Effector memory CD4-positive, alpha-beta T cell (primary cell): ENCODE data around the gene EIF3A.

ENCODE experiments used
- DNase-seq, 3 donors: peaks; one replicate each; pipeline ENCODE4 v3.0.0-alpha.2; 2020
- H3K27ac ChIP-seq: 2 replicates; pipeline ENCODE4 v1.7.0; 2013; ENCODE audit warnings: mild to moderate bottlenecking, low read length, moderate library complexity; ENCODE audit not compliant: insufficient read depth, poor library complexity, severe bottlenecking
- H3K27me3 ChIP-seq: replicated peaks from 2 replicates; pipeline ENCODE4 v1.7.0; 2013; ENCODE audit warnings: mild to moderate bottlenecking, low read length; ENCODE audit not compliant: insufficient read depth, control insufficient read depth, poor library complexity, severe bottlenecking
- H3K36me3 ChIP-seq: 2 replicates; pipeline ENCODE4 v1.7.0; 2013; ENCODE audit warnings: mild to moderate bottlenecking, low read length, moderate library complexity; ENCODE audit not compliant: control insufficient read depth, insufficient read depth
- H3K4me1 ChIP-seq: 2 replicates; pipeline ENCODE4 v1.7.0; 2013; ENCODE audit warnings: low read length, mild to moderate bottlenecking; ENCODE audit not compliant: control insufficient read depth, insufficient read depth, poor library complexity, severe bottlenecking
- H3K4me3 ChIP-seq: 2 replicates; pipeline ENCODE4 v1.7.0; 2013; ENCODE audit warnings: low read length, low read depth, mild to moderate bottlenecking; ENCODE audit not compliant: insufficient read depth, poor library complexity, severe bottlenecking
- H3K9me3 ChIP-seq: 2 replicates; pipeline ENCODE4 v1.7.0; 2013; ENCODE audit warnings: mild to moderate bottlenecking, low read length, moderate library complexity; ENCODE audit not compliant: control insufficient read depth

Gene EIF3A

DNA sequence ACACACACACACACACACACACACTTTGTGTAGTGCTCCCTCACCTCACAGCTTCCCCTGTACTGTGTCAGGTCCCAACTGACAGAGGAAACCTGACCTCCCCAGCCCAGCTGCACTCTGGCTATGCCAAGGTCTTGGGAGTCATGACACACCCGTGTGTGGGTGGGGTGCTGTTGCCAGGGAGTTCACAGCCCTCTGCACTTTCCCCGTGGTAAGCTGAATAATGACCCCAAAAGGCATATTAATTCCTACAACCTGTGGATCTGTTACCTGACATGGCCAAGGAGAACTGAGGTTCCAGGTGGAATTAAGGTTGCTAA, 60.0 kb downstream of the EIF3A start:
- H3K4me1 ChIP-seq, result no peaks in the 10 kb centered on the region
- DNase-seq, result no peak
- no peak overlapping the region for H3K27ac ChIP-seq
- H3K36me3 ChIP-seq, result no peaks in the 10 kb centered on the region
- no peaks in the 10 kb centered on the region for H3K27me3 ChIP-seq
- no peak overlapping the region for H3K4me3 ChIP-seq
- no peaks in the 10 kb centered on the region for H3K9me3 ChIP-seq

DNA sequence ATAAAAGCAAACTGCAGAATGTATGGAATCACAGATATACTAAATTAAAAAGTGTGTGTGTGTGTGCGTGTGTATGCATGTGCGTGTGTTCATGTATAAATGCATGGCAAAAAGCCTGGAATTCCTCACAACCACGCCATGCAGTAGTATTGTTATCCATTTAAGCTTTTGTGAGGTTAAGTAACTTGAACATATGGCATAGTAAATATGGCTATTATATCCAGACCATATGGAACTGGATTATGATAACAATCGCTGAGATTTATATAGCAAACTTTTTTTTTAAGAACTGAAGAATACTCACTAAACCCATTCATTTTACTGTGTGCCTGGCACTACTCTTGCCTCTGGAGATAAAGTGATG, 73.4 kb downstream of the EIF3A start:
- Histone ChIP-seq H3K36me3 (no peaks in the 10 kb centered on the region), H3K9me3 (no peaks in the 10 kb centered on the region), H3K27me3 (no peaks in the 10 kb centered on the region), H3K27ac (no peak overlapping the region), H3K4me3 (no peak overlapping the region), H3K4me1 (no peaks in the 10 kb centered on the region)
- no peak for DNase-seq

GRCh38 chr10:119006451-119007210, 74.0 kb downstream of the EIF3A start:
- Histone ChIP-seq H3K9me3 (no peaks in the 10 kb centered on the region), H3K4me3 (no peak overlapping the region), H3K4me1 (no peaks in the 10 kb centered on the region), H3K36me3 (no peaks in the 10 kb centered on the region), H3K27me3 (no peaks in the 10 kb centered on the region), H3K27ac (no peak overlapping the region)
- no peak for DNase-seq

DNA sequence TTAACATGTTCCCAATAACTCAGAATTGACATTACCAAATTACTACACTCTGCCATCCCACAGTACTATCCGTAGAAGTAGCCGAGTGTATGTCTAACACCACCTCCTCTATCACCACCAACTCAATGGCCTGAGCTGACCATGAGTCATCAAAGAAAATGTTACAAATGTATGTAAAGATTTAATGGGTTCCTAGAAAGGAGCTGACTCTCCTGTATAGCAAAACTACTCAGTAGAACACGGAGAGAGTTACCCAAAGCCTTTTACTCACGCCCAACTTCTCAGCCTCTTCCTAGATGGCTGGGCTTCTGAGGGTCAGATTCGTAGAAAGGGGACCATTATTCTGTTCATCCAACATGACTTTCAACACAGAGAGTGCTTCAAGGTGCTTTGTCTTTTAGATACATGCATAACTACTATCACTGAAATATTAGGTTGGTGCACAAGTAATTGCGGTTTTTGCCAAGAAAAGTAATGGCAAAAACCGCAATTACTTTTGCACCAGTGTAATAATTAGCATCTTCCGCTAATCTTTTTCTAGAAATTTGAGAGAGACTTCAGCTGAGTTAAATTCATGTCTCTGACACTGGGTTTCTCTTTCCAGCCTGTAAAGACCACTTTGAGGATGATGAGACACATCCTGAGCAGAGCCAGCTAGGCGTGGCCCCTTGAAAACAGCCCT, 75.1 kb downstream of the EIF3A start:
- Histone ChIP-seq H3K27me3 (no peaks in the 10 kb centered on the region), H3K4me3 (no peak overlapping the region), H3K9me3 (no peaks in the 10 kb centered on the region), H3K27ac (no peak overlapping the region), H3K4me1 (no peaks in the 10 kb centered on the region), H3K36me3 (no peaks in the 10 kb centered on the region)
- DNase-seq, result no peak

DNA sequence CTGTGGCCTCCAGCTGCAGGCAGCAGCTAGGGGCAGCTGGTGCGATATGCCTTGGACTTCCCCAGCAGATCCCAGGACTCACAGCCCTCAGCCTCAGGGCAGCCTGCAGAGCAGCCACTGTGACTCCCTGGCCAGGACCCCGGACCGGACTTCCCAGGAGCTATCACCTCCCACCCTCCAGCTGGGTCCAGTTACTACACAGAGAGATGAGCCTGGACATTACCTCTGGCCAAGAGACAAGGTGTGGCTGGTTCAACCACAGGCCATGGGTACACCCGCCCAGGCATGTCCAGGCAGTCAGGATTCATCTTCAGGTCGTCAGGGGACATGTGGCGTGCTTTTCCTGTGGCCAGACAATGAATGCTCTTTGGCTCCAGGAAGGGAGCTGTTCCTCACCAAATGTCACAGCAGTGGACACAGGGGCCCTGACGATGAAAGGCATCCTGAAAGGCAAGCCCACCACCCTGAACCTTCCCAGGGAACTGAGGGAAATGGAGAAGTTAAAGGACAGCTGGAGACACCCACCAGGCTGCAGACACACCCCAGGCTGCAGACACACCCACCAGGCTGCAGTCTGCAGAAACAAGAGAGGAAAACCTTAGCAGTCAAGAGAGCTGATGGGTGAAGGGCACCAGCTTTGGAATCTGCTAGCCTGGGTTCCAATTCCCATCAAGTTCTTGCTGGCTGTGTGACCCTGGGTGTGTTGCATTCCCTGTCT, 76.9 kb downstream of the EIF3A start:
- no peak for DNase-seq
- no peak overlapping the region for H3K4me3 ChIP-seq
- H3K27me3 ChIP-seq, result no peaks in the 10 kb centered on the region
- no peaks in the 10 kb centered on the region for H3K36me3 ChIP-seq
- no peaks in the 10 kb centered on the region for H3K9me3 ChIP-seq
- no peaks in the 10 kb centered on the region for H3K4me1 ChIP-seq
- H3K27ac ChIP-seq, result no peak overlapping the region

GRCh38 chr10:119001717-119002500, 78.7 kb downstream of the EIF3A start:
- Histone ChIP-seq H3K9me3 (no peaks in the 10 kb centered on the region), H3K27me3 (no peaks in the 10 kb centered on the region), H3K4me3 (no peak overlapping the region), H3K36me3 (no peaks in the 10 kb centered on the region), H3K4me1 (no peaks in the 10 kb centered on the region), H3K27ac (no peak overlapping the region)
- DNase-seq, result no peak

- Histone ChIP-seq H3K36me3 (no peaks in the 10 kb centered on the region), H3K4me3 (no peak overlapping the region), H3K27me3 (no peaks in the 10 kb centered on the region), H3K4me1 (no peaks in the 10 kb centered on the region), H3K9me3 (no peaks in the 10 kb centered on the region), H3K27ac (no peak overlapping the region)
- no peak for DNase-seq
Observed at GRCh38 chr10:118998183-118998582, 82.4 kb downstream of the EIF3A start.

DNA sequence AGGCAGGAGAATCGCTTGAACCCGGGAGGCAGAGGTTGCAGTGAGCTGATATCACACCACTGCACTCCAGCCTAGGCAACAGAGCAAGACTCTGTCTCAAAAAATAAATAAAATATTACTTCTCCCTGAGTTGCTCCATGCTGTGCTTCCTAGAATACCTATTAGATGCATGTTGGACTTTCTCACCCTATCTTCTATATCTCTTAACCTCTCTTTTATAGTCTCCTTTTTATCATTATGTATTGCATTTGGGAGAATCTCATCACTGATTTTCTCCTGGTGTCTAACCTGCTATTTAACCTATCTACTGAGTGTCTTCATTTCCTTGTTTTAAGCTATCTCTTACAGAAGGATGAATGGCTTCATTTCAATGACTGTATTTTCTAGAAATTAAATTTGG, 83.2 kb downstream of the EIF3A start:
- Histone ChIP-seq H3K27ac (no peak overlapping the region), H3K9me3 (no peaks in the 10 kb centered on the region), H3K36me3 (no peaks in the 10 kb centered on the region), H3K4me3 (no peak overlapping the region), H3K4me1 (no peaks in the 10 kb centered on the region), H3K27me3 (no peaks in the 10 kb centered on the region)
- no peak for DNase-seq

GRCh38 chr10:118995739-118996138, 84.9 kb downstream of the EIF3A start:
- H3K27ac ChIP-seq, result no peak overlapping the region
- H3K4me3 ChIP-seq, result no peak overlapping the region
- no peak for DNase-seq
- no peaks in the 10 kb centered on the region for H3K27me3 ChIP-seq
- no peaks in the 10 kb centered on the region for H3K36me3 ChIP-seq
- no peaks in the 10 kb centered on the region for H3K9me3 ChIP-seq
- no peaks in the 10 kb centered on the region for H3K4me1 ChIP-seq
